T-helper 1 cell treated with Interleukin-12 subunit alpha and Interleukin-12 subunit beta and Interleukin-4 antibody, amounts not matched to agents 30 ng/mL and 1 ng/mL, for 36 hours (primary cell): ENCODE results near the gene ZNF8. TPM values are rescaled to one million over a fixed set of nuclear protein-coding genes. Genes with fewer than 3 reads are reported as not detected.
"Not testable (repeated sequence)": the region's sequence is repeated elsewhere in the genome, so short reads cannot be mapped to it uniquely, and the experiment has no call there.

ENCODE experiments used
- intact Hi-C: fragments of 100-400 bp; cut with micrococcal nuclease; formaldehyde crosslinking; loops from one replicate; pipeline ENCODE4 v1.15.1; 2024
- total RNA-seq: library from RNA; stranded (reverse); gene quantifications from 2 replicates; pipeline ENCODE4 v1.2.3, GENCODE V29; 2022

Gene ZNF8
- total RNA-seq, 1 donor from 2014 or later: 5.5 TPM

DNA sequence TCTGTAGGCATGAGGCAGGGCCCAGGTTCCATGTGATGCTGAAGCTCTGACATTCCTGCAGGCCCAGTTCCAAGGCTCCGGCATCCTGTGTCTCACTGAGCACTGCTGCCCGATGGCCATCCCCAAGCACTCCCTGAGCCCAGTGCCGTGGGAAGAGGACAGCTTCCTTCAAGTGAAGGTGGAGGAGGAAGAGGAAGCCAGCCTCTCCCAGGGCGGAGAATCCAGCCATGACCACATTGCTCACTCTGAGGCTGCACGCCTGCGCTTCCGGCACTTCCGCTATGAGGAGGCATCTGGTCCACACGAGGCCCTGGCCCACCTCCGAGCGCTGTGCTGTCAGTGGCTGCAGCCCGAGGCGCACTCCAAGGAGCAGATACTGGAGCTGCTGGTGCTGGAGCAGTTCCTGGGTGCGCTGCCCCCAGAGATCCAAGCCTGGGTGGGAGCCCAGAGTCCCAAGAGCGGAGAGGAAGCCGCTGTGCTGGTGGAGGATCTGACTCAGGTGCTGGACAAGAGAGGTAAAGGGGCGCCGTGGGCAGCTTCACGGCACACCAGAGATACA is 56.0 kb downstream of the ZNF8 start:
- intact Hi-C loops: no loop called here

DNA sequence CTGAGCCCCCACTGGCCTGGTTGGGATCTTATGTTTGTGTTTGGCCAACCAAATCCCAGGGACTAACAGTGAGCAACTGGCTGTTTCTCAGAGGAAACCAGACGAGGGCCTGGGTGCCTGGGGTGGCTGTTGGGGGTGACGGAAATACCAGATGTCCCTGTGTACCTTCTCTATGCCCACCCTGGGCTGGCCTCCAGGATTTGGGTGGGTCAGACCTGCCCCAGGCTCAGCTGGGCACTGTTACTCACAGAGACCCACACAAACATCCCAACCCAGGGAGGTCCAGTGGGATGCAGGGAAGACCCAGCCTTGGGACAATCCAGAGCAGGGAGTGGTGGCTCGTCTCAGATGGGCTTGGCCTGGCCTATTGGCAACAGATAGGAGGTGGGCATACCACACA is 56.9 kb downstream of the ZNF8 start:
- intact Hi-C loops: no loop called here

DNA sequence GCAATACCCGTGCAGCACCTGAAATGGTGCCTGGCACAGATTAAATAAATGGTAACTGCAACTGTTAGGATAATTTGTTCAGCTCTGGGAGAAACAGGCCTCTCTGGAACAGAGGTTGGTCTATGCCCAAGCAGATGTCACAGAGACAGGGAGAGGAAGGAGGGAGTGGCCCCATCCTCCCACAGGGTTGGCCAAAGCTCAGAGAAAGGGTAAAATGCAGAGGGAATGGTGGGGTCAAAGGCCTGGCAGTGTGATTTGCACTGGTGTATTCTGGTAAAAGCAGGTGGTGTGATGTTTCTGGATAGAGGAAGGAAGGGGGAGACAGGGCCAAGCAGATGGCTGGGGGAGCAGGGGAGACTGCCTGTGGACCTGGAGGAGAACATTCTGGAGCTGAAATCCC is 57.5 kb downstream of the ZNF8 start:
- intact Hi-C loops: no loop called here

DNA sequence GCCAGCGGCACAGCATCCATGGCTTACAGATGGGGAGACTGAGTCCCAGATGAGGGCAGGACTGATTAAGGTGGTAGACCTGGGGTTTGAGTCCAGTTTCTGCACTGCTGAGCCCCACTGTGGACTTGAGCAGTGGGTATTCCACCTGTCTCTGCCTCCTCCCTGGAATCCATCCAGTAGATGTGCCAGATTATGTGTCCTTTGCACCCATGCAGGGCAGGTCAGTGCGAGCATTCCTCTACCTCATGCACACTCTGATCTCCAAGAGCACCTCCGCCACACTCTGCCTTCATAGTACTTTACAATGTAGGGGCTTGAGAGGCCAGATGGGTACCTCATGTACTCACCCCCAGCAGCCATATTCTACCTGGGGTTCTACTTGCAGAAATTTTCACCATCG is 58.1 kb downstream of the ZNF8 start:
- intact Hi-C loops: no loop called here

DNA sequence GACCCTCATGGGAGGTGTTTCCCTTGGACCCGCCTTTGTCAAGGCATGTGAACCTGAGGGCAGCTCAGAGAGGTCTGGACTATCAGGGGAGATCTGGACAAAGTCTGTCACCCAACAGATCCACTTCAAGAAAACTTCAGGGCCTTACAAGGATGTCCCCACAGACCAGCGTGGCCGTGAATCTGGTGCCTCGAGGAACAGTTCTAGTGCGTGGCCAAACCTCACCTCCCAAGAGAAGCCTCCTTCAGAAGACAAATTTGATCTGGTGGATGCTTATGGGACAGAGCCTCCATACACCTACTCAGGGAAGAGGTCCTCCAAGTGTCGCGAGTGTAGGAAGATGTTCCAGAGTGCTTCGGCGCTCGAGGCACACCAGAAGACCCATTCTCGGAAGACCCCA is 59.6 kb downstream of the ZNF8 start:
- intact Hi-C loops: no loop called here

DNA sequence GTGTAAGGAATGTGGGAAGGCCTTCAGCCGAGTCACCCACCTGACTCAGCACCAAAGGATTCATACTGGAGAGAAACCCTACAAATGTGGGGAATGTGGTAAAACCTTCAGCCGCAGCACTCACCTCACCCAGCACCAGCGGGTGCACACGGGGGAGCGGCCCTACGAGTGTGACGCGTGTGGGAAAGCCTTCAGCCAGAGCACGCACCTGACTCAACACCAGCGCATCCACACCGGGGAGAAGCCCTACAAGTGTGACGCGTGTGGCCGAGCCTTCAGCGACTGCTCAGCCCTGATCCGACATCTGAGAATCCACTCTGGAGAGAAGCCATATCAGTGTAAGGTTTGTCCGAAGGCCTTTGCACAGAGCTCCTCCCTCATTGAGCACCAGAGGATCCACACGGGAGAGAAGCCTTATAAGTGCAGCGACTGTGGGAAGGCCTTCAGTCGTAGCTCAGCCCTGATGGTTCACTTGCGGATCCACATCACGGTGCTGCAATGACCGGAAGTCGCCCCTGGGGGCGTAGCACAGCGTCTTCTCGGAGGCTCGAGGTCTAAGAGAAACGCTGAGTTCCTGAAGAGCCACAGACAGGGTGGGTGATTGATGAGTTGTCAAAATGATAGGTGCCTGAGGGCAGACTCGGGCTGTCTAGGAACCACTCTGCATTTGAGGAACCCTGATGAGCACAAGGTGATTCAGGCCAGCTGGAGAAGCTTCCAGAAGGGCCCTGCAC is 60.2 kb downstream of the ZNF8 start:
- intact Hi-C loops: no loop called here

DNA sequence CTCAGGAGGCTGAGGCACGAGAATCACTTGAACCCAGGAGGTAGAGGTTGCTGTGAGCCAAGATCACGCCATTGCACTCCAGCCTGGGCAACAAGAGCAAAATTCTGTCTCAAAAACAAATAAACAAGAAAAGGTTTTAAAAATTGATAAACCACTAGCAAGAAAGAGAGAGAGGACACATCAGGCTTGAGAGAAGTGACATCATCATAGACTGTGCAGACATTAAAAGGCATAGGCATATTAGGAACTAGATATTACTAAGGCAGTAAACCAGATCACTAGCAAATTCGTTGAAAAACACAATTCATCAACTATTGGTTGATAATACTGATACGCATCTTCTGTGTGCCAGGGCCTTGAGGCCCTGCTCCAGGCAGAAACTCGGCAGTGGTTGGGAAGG is 66.8 kb downstream of the ZNF8 start:
- intact Hi-C loops: no loop called here

DNA sequence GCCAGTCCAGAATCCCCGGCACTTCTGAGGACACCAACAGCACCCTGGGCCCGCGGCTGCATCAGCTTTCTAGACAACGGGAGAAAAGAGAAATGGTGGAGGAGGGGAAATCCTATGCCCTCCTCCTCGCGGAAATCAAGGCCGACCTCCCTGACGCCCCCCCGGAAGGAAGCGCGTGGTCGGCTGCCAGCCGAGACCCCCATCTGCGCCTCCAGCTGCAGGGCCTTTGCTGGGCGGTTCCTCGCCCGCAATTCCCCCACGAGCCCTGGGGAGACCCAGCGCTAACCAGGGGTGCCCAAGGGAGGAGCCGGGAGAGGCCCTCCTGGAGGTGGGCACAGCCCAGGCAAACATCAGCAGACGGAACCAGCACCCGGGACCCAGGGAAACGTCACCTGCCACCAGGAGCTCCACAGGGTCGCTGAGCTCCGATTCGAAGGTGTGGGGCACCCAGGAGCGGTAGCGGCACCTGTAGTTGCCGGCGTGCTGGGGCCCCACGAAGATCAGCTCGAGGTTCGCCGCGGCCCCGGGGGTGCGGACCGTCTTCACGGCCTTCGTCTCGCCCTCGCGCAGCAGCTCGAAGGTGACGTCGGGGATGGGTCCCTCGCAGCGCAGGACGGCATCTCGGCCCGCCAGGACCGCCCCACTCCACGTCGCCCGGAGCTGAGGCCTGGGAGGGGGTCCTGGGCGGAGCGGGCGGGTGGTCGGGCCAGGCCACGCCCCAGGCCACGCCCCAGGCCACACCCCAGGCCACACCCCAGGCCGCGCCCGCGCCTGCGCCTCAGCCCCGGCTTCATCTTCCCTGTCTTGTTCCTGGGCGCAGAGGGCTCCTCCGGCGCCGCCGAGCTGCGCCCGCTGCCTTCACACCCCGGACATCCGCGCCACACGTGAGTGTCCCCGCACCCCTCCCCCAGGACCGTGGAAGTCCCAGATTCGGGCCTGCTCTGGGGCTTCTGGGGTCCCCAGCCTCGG is 68.5 kb downstream of the ZNF8 start:
- intact Hi-C loops: loop anchor here (1.0 kb wide), 8 partner anchors 9 to 69 kb away; partner anchors contain the start of genes ERVK3-1, ZNF497, ZNF584 and ZNF8

DNA sequence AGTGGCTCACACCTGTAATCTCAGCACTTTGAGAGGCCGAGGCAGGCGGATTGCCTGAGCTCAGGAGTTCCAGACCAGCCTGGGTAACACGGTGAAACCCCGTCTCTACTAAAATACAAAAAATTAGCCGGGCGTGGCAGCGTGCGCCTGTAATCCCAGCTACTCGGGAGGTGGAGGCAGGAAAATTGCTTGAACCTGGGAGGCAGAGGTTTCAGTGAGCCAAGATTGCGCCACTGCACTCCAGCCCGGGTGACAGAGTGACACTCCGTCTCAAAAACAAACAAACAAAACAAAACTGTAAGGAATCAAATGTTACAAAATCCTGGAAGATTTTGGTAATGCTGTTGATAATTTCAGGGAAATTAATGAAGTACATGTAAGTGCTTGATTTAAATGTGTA is 69.3 kb downstream of the ZNF8 start:
- intact Hi-C loops: not testable (repeated sequence)

DNA sequence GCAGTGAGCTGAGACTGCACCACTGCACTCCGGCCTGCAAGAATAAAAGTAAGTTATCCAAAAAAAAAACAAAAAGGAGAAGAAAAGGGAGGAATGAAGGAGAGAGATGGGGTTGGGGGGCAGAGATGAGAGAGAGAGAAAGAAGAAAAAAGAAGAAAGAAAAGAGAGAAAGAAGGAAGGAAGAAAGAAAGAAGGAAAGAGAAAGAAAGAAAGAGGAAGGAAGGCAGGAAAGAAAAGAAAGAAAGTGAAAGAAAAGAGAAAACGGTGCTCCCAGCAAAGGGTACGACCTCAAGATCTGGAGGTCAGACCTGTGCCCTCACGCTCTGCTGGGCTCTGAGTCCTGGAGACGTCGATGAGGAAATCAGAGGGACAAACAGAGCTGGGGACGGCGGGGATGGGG is 70.8 kb downstream of the ZNF8 start:
- intact Hi-C loops: no loop called here

DNA sequence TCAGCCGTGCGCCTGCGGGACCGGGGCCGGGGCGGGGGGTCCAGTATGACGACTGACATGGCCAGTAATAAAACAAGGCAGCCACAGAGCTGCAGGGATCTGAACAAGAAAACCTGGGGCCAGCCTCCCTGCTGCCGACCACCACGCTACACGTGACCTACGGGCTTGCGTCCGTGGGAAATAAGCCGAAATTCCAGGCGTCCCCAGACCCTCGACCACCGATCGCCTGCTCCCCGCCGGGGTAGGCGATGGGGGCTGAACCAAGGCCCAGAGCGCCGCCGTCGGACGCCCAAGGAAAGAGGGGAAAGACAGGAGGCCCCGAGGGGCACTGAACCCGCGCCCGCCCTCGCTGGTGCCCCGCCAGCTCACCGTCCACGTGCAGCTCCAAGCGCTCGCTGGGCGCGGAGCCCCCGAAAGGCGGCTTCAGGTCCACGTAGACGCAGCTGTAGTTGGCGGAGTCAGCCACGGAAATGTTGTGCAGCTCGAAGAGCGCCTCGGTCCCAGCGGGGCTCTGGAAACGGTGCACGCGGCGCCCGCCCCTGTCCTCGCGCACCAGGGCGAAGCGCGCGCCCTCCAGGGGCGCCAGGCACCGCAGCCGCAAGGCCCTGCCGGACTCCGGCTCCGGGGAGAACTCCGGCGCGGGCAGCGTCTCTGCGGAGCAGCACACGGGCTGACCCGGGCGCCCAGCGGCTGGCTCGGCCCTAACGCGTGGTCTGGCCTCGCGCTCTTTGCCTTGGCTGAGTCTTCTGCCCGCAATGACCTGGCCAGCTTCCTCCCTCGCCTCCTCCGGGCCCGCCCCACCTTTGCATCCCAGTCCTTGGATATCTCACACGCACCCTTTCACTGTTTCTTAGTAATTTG is 71.5 kb downstream of the ZNF8 start:
- intact Hi-C loops: no loop called here

DNA sequence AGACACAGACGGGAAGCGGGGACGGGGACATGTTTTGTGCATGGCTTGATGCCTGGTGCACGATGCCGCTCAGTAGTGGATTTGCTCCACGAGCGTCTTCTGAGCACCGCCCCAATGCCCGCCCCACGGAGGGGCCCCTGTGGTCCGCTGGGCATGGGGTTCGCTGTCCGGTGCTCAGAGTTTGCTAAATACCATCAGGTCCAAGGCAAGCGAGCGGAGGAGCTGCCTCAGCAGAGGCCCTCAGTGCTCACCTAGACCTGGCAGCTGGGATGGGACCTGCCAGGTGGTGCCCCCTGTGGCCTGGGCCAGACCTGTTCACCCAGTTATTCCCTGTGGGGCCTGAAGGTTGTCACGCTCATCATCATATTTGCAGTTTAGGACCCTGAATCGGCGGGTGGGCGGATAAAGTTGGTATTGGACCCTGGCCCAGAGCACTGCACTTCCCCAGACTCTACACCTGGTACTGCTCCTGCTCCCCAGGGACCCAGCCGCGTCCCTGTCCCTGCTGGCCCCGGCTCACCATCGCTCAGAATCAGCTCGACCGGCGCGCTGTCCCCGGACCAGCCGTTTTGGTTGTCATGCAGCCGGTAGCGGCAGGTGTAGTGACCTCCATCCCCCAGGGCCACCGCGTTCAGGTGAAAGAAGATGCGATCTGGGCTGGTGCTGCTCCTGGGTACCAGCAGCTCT is 72.3 kb downstream of the ZNF8 start:
- intact Hi-C loops: no loop called here

DNA sequence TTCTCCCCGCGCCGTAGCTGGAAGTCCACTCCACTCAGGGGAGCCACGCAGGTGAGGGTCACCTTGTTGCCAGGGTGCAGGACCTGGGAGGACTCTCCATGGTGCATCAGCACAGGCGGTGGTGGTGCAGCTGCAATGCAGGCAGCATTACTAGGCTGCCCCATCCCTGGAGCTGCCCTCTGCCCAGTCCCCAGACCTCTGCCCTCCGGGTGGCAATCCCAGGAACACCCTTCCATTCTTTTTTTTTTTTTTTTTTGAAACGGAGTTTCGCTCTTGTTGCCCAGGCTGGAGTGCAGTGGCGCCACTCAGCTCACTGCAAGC is 72.8 kb downstream of the ZNF8 start:
- intact Hi-C loops: no loop called here

DNA sequence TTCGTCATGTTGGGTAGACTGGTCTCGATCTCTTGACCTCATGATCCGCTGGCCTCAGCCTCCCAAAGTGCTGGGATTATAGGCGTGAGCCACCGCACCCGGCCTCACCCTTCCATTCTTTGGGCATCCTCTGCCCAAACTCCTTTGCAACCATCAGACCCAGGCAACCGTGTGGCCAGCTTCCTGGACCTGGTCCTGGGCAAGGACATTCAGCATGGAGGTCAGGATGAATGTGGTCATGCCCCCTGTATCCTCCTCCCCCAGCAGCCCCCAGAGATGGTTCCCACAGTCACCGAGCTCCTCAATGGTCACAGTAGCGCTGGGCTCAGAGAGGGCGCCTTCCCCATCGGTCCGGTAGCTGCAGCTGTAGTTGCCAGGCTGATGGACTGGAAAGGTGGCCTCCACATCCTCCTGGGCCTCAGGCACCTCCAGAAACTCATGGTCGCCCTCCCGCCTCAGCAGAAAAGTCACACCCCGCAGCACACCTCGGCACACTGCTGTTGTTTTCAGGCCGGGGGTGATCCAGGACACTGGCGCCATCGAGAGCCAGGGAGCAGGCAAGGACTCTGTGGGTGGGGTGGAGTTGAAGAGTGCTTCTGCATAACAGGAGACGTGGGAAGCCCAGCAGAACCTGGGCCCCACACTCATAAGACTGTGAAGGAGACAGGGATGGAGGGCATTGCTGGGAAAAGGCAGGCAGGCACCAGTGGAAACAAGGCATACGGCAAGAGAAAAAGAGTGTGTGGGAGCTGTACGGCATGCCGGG is 73.4 kb downstream of the ZNF8 start:
- intact Hi-C loops: no loop called here

Other genes with a start within 250 kb of the ZNF8 start
- gene ZSCAN1, start 244.9 kb upstream of the ZNF8 start, total RNA-seq: not detected in 2 replicates
- gene ZNF135, start 219.7 kb upstream of the ZNF8 start, total RNA-seq: 0.12 TPM in 1 of 2 replicates, not detected in the other
- 4.3 and 5.0 TPM in 2 replicates for gene ZSCAN18, start 180.7 kb upstream of the ZNF8 start, total RNA-seq
- 2.7 and 2.8 TPM in 2 replicates for gene ZNF329, start 128.2 kb upstream of the ZNF8 start, total RNA-seq
- gene ZNF274, start 95.9 kb upstream of the ZNF8 start, total RNA-seq: 20.7 and 21.0 TPM in 2 replicates
- gene ZNF544, start 50.0 kb upstream of the ZNF8 start, total RNA-seq: 41.6 and 42.0 TPM in 2 replicates
- gene ERVK3-1, start 26.4 kb downstream of the ZNF8 start, total RNA-seq: 64.8 and 68.1 TPM in 2 replicates
- gene ZSCAN22, start 48.0 kb downstream of the ZNF8 start, total RNA-seq: 4.5 and 4.9 TPM in 2 replicates
- 6.9 and 10.5 TPM in 2 replicates for gene A1BG, start 74.5 kb downstream of the ZNF8 start, total RNA-seq
- gene ZNF497, start 83.8 kb downstream of the ZNF8 start, total RNA-seq: 0.64 and 1.0 TPM in 2 replicates
- 1.1 and 1.6 TPM in 2 replicates for gene ZNF837, start 102.1 kb downstream of the ZNF8 start, total RNA-seq
- gene RPS5, start 108.3 kb downstream of the ZNF8 start, total RNA-seq: 894 and 904 TPM in 2 replicates
- 0.29 TPM in 1 of 2 replicates, not detected in the other for gene RNF225, start 116.7 kb downstream of the ZNF8 start, total RNA-seq
- 8.0 and 9.0 TPM in 2 replicates for gene ZNF584, start 129.7 kb downstream of the ZNF8 start, total RNA-seq
- 3.7 and 3.8 TPM in 2 replicates for gene ZNF132, start 161.2 kb downstream of the ZNF8 start, total RNA-seq
- 11.1 and 11.4 TPM in 2 replicates for gene ZNF324B, start 172.7 kb downstream of the ZNF8 start, total RNA-seq
- gene ZNF324, start 188.1 kb downstream of the ZNF8 start, total RNA-seq: 10.6 and 12.6 TPM in 2 replicates
- gene ZNF446, start 197.4 kb downstream of the ZNF8 start, total RNA-seq: 7.8 and 9.3 TPM in 2 replicates
- 12.9 and 17.2 TPM in 2 replicates for gene SLC27A5, start 233.0 kb downstream of the ZNF8 start, total RNA-seq
- gene ZBTB45, start 240.9 kb downstream of the ZNF8 start, total RNA-seq: 17.2 and 20.0 TPM in 2 replicates